ENCODE results near the gene TRABD2B. TPM values are rescaled to one million over a fixed set of nuclear protein-coding genes. Genes with fewer than 3 reads are reported as not detected.
A peak's percentile ranks its signal among the peaks of the same experiment; 100 is the strongest.

Gene TRABD2B
- total and polyA plus RNA-seq, 8 donors: 0.99 to 5.2 (median 3.3) TPM

GRCh38 chr1:47872886-47873285 is 124.3 kb downstream of the TRABD2B start:
- Histone ChIP-seq H3K36me3 (no peaks in the 10 kb centered on the region), H3K4me3 (no peak overlapping the region), H3K4me1 (peaks cover 0 to 14% of the 10 kb centered on the region in 2 donors), H3K9me3 (no peaks in the 10 kb centered on the region), H3K27me3 (no peaks in the 10 kb centered on the region), H3K27ac (no peak overlapping the region)
- DNase-seq (no peak), ATAC-seq (no peak)
- intact Hi-C loops (cut with DNase I): no loop called here
- TF ChIP-seq CTCF (IDR thresholded peaks at IDR 0.05): no peak

- Histone ChIP-seq H3K4me3 (no peak overlapping the region), H3K4me1 (peaks cover 0 to 14% of the 10 kb centered on the region in 2 donors), H3K9me3 (no peaks in the 10 kb centered on the region), H3K27me3 (no peaks in the 10 kb centered on the region), H3K36me3 (no peaks in the 10 kb centered on the region), H3K27ac (no peak overlapping the region)
- intact Hi-C loops (cut with DNase I): no loop called here
- no peak for DNase-seq
- TF ChIP-seq CTCF (IDR thresholded peaks at IDR 0.05): no peak
- ATAC-seq: no peak
These were observed 125.3 kb downstream of the TRABD2B start for GRCh38 chr1:47871799-47872353.

GRCh38 chr1:47870946-47871676 is 126.1 kb downstream of the TRABD2B start:
- no peaks in the 10 kb centered on the region for H3K27me3 ChIP-seq
- TF ChIP-seq CTCF (IDR thresholded peaks at IDR 0.05): no peak
- no peak overlapping the region for H3K4me3 ChIP-seq
- DNase-seq (peak in 1 of 4 donors; percentile 27), ATAC-seq (no peak)
- H3K27ac ChIP-seq: no peak overlapping the region
- H3K36me3 ChIP-seq: no peaks in the 10 kb centered on the region
- H3K4me1 ChIP-seq: peaks cover 0 to 8% of the 10 kb centered on the region in 2 donors
- H3K9me3 ChIP-seq: no peaks in the 10 kb centered on the region
- intact Hi-C loops (cut with DNase I): no loop called here

GRCh38 chr1:47870480-47870879 is 126.7 kb downstream of the TRABD2B start:
- Histone ChIP-seq H3K4me3 (no peak overlapping the region), H3K36me3 (no peaks in the 10 kb centered on the region), H3K9me3 (no peaks in the 10 kb centered on the region), H3K27ac (no peak overlapping the region), H3K4me1 (peaks cover 0 to 2% of the 10 kb centered on the region in 2 donors), H3K27me3 (no peaks in the 10 kb centered on the region)
- TF ChIP-seq CTCF (IDR thresholded peaks at IDR 0.05): no peak
- no peak for DNase-seq
- no peak for ATAC-seq
- intact Hi-C loops (cut with DNase I): no loop called here

GRCh38 chr1:47868348-47868676 is 128.9 kb downstream of the TRABD2B start:
- Histone ChIP-seq H3K9me3 (no peaks in the 10 kb centered on the region), H3K27ac (no peak overlapping the region), H3K4me1 (no peaks in the 10 kb centered on the region), H3K4me3 (no peak overlapping the region), H3K36me3 (no peaks in the 10 kb centered on the region), H3K27me3 (no peaks in the 10 kb centered on the region)
- DNase-seq (no peak), ATAC-seq (no peak)
- TF ChIP-seq CTCF (IDR thresholded peaks at IDR 0.05): no peak
- intact Hi-C loops (cut with DNase I): no loop called here
